Immature natural killer cell (primary cell): ENCODE results near the gene DOK1. TPM values are rescaled to one million over a fixed set of nuclear protein-coding genes. Genes with fewer than 3 reads are reported as not detected.

Source experiments
- DNase-seq, 3 donors: peaks; one replicate each; pipeline ENCODE4 v3.0.0; 2022; ENCODE audit warnings: mixed read lengths in 1 of 3
- H3K27ac Mint-ChIP-seq, 6 donors: one replicate each; pipeline ENCODE4 v1.8.0; 2020; ENCODE audit warnings: mixed read lengths in 6 of 6, mild to moderate bottlenecking in 5 of 6, inconsistent platforms in 4 of 6, moderate library complexity in 3 of 6
- H3K27me3 Mint-ChIP-seq, 3 donors: one replicate each; pipeline ENCODE4 v1.8.0; 2020 to 2021; ENCODE audit warnings: low read depth in 3 of 3, mild to moderate bottlenecking in 3 of 3, mixed read lengths in 3 of 3, moderate library complexity in 3 of 3, inconsistent platforms in 1 of 3
- H3K36me3 Mint-ChIP-seq, 3 donors: one replicate each; pipeline ENCODE4 v1.8.0; 2020; ENCODE audit warnings: mixed read lengths in 3 of 3, inconsistent platforms in 2 of 3, mild to moderate bottlenecking in 2 of 3
- H3K4me1 Mint-ChIP-seq, 2 donors: one replicate each; pipeline ENCODE4 v1.8.0; 2020; ENCODE audit warnings: inconsistent platforms in 2 of 2, mild to moderate bottlenecking in 2 of 2, mixed read lengths in 2 of 2, moderate library complexity in 1 of 2
- H3K4me3 Mint-ChIP-seq, 5 donors: one replicate each; pipeline ENCODE4 v1.8.0; 2020; ENCODE audit warnings: mild to moderate bottlenecking in 5 of 5, mixed read lengths in 5 of 5, inconsistent platforms in 3 of 5, moderate library complexity in 3 of 5
- H3K9me3 Mint-ChIP-seq, 6 donors: one replicate each; pipeline ENCODE4 v1.8.0; 2020; ENCODE audit warnings: mild to moderate bottlenecking in 6 of 6, mixed read lengths in 6 of 6, inconsistent platforms in 4 of 6, moderate library complexity in 3 of 6
- polyA plus RNA-seq, 3 donors: library from polyadenylated mRNA; unstranded; fragments of 300-500 nt; fragmentation: Illumina TruSeq; gene quantifications; one replicate each; pipeline ENCODE4 v1.2.3, GENCODE V29; 2021

DOK1 gene
- polyA plus RNA-seq, 3 donors from 2014 or later: 18.4 to 42.7 (median 28.4) TPM

- Mint-ChIP-seq H3K27ac (no peak overlapping the region), H3K4me1 (peaks cover 16 to 19% of the 10 kb centered on the region in 2 donors), H3K36me3 (peaks cover 0 to 5% (median 0%) of the 10 kb centered on the region in 3 donors), H3K27me3 (peaks cover 40 to 42% (median 41%) of the 10 kb centered on the region in 3 donors), H3K4me3 (peak overlapping the region; percentile 18 to 72 (median 69)), H3K9me3 (peaks cover 0 to 4% (median 0%) of the 10 kb centered on the region in 6 donors)
- DNase-seq: no peak
These were observed 39.1 kb upstream of the DOK1 start for GRCh38 chr2:74515271-74515980.

- peak; percentile 62 to 71 (median 68) for DNase-seq
- peak overlapping the region; percentile 71 to 84 (median 73) for H3K4me3 Mint-ChIP-seq
- H3K27me3 Mint-ChIP-seq: peaks cover 39 to 42% (median 39%) of the 10 kb centered on the region in 3 donors
- no peak overlapping the region for H3K27ac Mint-ChIP-seq
- H3K4me1 Mint-ChIP-seq: peaks cover 16 to 19% of the 10 kb centered on the region in 2 donors
- H3K9me3 Mint-ChIP-seq: peaks cover 0 to 4% (median 0%) of the 10 kb centered on the region in 6 donors
- peaks cover 0 to 6% (median 0%) of the 10 kb centered on the region in 3 donors for H3K36me3 Mint-ChIP-seq
These were observed 38.4 kb upstream of the DOK1 start for GRCh38 chr2:74515981-74516633.

- Mint-ChIP-seq H3K36me3 (peaks cover 0 to 6% (median 0%) of the 10 kb centered on the region in 3 donors), H3K4me1 (peaks cover 16 to 19% of the 10 kb centered on the region in 2 donors), H3K4me3 (peak overlapping the region; percentile 71 to 84 (median 73)), H3K27ac (no peak overlapping the region), H3K27me3 (peaks cover 37 to 39% (median 38%) of the 10 kb centered on the region in 3 donors), H3K9me3 (peaks cover 0 to 4% (median 0%) of the 10 kb centered on the region in 6 donors)
- no peak for DNase-seq
These were observed 37.9 kb upstream of the DOK1 start for GRCh38 chr2:74516650-74517049.

GRCh38 chr2:74522516-74522915 lies 32.0 kb upstream of the DOK1 start:
- H3K36me3 Mint-ChIP-seq: peaks cover 12 to 21% (median 14%) of the 10 kb centered on the region in 3 donors
- H3K4me3 Mint-ChIP-seq: no peak overlapping the region
- no peaks in the 10 kb centered on the region for H3K9me3 Mint-ChIP-seq
- no peak overlapping the region for H3K27ac Mint-ChIP-seq
- peaks cover 12 to 14% (median 14%) of the 10 kb centered on the region in 3 donors for H3K27me3 Mint-ChIP-seq
- no peak for DNase-seq
- peaks cover 2 to 7% of the 10 kb centered on the region in 2 donors for H3K4me1 Mint-ChIP-seq

- no peak for DNase-seq
- H3K27me3 Mint-ChIP-seq: peaks cover 4 to 15% (median 8%) of the 10 kb centered on the region in 3 donors
- no peak overlapping the region for H3K4me3 Mint-ChIP-seq
- H3K9me3 Mint-ChIP-seq: no peaks in the 10 kb centered on the region
- H3K36me3 Mint-ChIP-seq: peaks cover 12 to 21% (median 19%) of the 10 kb centered on the region in 3 donors
- H3K4me1 Mint-ChIP-seq: peaks cover 17 to 20% of the 10 kb centered on the region in 2 donors
- no peak overlapping the region for H3K27ac Mint-ChIP-seq
These were observed 30.5 kb upstream of the DOK1 start for GRCh38 chr2:74524005-74524404.

GRCh38 chr2:74524955-74525716 lies 29.4 kb upstream of the DOK1 start:
- Mint-ChIP-seq H3K4me3 (no peak overlapping the region), H3K36me3 (peaks cover 12 to 19% (median 19%) of the 10 kb centered on the region in 3 donors), H3K9me3 (no peaks in the 10 kb centered on the region), H3K27ac (no peak overlapping the region), H3K27me3 (peaks cover 5 to 19% (median 11%) of the 10 kb centered on the region in 3 donors), H3K4me1 (peaks cover 19 to 25% of the 10 kb centered on the region in 2 donors)
- no peak for DNase-seq

- Mint-ChIP-seq H3K4me1 (peaks cover 27 to 32% of the 10 kb centered on the region in 2 donors), H3K36me3 (peaks cover 12 to 19% (median 15%) of the 10 kb centered on the region in 3 donors), H3K27ac (peak within 1 kb of the TSS in 4 of 6 donors; percentile 8 to 49 (median 32)), H3K27me3 (peaks cover 9 to 25% (median 12%) of the 10 kb centered on the region in 3 donors), H3K9me3 (no peaks in the 10 kb centered on the region), H3K4me3 (peak within 1 kb of the TSS; percentile 10 to 40 (median 34))
- no peak for DNase-seq
These were observed 28.5 kb upstream of the DOK1 start, which contains the start of gene DQX1 for GRCh38 chr2:74525717-74526648. TSS of gene DQX1 (minus strand) at chr2:74526231. CDS start at chr2:74525729, 502 bp downstream.

- Mint-ChIP-seq H3K4me3 (peak overlapping the region; percentile 10 to 40 (median 34)), H3K27me3 (peaks cover 9 to 26% (median 10%) of the 10 kb centered on the region in 3 donors), H3K9me3 (no peaks in the 10 kb centered on the region), H3K4me1 (peaks cover 34 to 39% of the 10 kb centered on the region in 2 donors), H3K36me3 (peaks cover 12 to 19% (median 14%) of the 10 kb centered on the region in 3 donors), H3K27ac (peak overlapping the region in 3 of 6 donors; percentile 8 to 49 (median 28))
- no peak for DNase-seq
These were observed 27.8 kb upstream of the DOK1 start for GRCh38 chr2:74526649-74527230.

- DNase-seq: no peak
- peaks cover 41 to 43% of the 10 kb centered on the region in 2 donors for H3K4me1 Mint-ChIP-seq
- H3K27ac Mint-ChIP-seq: peak overlapping the region; percentile 61 to 96 (median 94)
- H3K9me3 Mint-ChIP-seq: no peaks in the 10 kb centered on the region
- H3K36me3 Mint-ChIP-seq: peaks cover 12 to 24% (median 16%) of the 10 kb centered on the region in 3 donors
- peak overlapping the region; percentile 93 to 97 (median 95) for H3K4me3 Mint-ChIP-seq
- H3K27me3 Mint-ChIP-seq: peaks cover 9 to 26% (median 10%) of the 10 kb centered on the region in 3 donors
These were observed 26.8 kb upstream of the DOK1 start for GRCh38 chr2:74527741-74528140.

GRCh38 chr2:74528600-74529356 lies 25.7 kb upstream of the DOK1 start:
- peaks cover 9 to 23% (median 10%) of the 10 kb centered on the region in 3 donors for H3K27me3 Mint-ChIP-seq
- H3K4me3 Mint-ChIP-seq: peak overlapping the region; percentile 93 to 97 (median 95)
- peak overlapping the region; percentile 93 to 99 (median 96) for H3K27ac Mint-ChIP-seq
- DNase-seq: no peak
- H3K36me3 Mint-ChIP-seq: peaks cover 12 to 24% (median 16%) of the 10 kb centered on the region in 3 donors
- H3K4me1 Mint-ChIP-seq: peaks cover 41 to 43% of the 10 kb centered on the region in 2 donors
- no peaks in the 10 kb centered on the region for H3K9me3 Mint-ChIP-seq

GRCh38 chr2:74529357-74530238 lies 24.9 kb upstream of the DOK1 start, which contains the start of the genes AUP1 and HTRA2:
TSS of gene AUP1 (minus strand) at chr2:74529706. CDS start at chr2:74529629, 77 bp downstream.
TSS of gene HTRA2 (plus strand) at chr2:74529933. CDS start at chr2:74530007, 74 bp downstream.
- Mint-ChIP-seq H3K9me3 (no peaks in the 10 kb centered on the region), H3K27ac (peak within 1 kb of the TSS; percentile 93 to 99 (median 96)), H3K4me1 (peaks cover 41 to 43% of the 10 kb centered on the region in 2 donors), H3K36me3 (peaks cover 12 to 27% (median 16%) of the 10 kb centered on the region in 3 donors), H3K4me3 (peak within 1 kb of the TSS; percentile 93 to 97 (median 95)), H3K27me3 (peaks cover 9 to 22% (median 10%) of the 10 kb centered on the region in 3 donors)
- DNase-seq: peak; percentile 92 to 93 (median 92)
